Stimulated activated naive CD8-positive, alpha-beta T cell treated with anti-CD3 and anti-CD28 coated beads, Interleukin-15, amount 100 ng/mL, for 72 hours (primary cell): ENCODE data around the gene JAK1.

ENCODE experiments used
- ATAC-seq: fragments of 150-1000 bp; cut with Tn5 transposase; 2 replicates; pipeline ENCODE4 v1.10.0; 2021; ENCODE audit warnings: mild to moderate bottlenecking, moderate library complexity
- DNase-seq, 2 donors: peaks; one replicate each; pipeline ENCODE4 v3.0.0; 2021 to 2022
- H3K27ac Mint-ChIP-seq, 2 donors: one replicate each; pipeline ENCODE4 v1.8.0; 2022; ENCODE audit warnings: mild to moderate bottlenecking in 2 of 2, mixed read lengths in 2 of 2, moderate library complexity in 2 of 2
- H3K27me3 Mint-ChIP-seq: one replicate; pipeline ENCODE4 v1.8.0; 2022; ENCODE audit warnings: mixed read lengths
- H3K4me1 Mint-ChIP-seq: one replicate; pipeline ENCODE4 v1.8.0; 2022; ENCODE audit warnings: mild to moderate bottlenecking, mixed read lengths
- H3K4me3 Mint-ChIP-seq, 2 donors: one replicate each; pipeline ENCODE4 v1.8.0; 2022; ENCODE audit warnings: mild to moderate bottlenecking in 2 of 2, mixed read lengths in 2 of 2, moderate library complexity in 1 of 2
- H3K9me3 Mint-ChIP-seq, 2 donors: one replicate each; pipeline ENCODE4 v1.8.0; 2022; ENCODE audit warnings: mixed read lengths in 2 of 2

The JAK1 gene

DNA sequence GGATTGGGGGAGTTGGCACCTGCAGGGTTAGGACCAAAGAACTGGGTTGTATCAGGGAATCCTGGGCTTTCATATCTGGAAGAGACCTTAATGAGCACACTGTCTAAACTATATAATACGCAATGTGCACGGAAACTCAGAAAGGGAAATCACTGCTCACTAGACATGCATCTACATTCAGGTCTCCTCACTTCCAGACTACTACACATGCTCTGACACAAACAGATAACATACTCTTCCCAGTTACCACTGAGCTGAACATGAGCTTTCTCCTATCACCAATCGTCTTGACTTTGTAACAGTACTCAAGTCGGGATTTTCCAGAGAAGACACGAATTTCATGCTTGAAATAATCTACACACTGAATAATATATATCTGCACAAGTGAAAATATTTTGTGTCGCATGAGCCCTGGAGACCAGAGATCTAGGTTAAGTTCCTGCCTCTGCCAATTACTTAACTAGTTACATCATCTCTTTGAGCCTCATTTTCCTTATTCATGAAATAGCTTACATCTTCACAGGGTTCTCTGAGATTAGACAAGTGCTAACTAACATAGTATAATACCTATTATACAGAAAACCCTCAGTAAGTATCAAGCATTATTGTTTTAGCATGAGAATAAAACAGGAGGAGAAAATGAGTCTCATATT, 101.1 kb downstream of the JAK1 start:
- H3K4me3 Mint-ChIP-seq, result peak overlapping the region in 1 of 2 donors; percentile 56
- no peaks in the 10 kb centered on the region for H3K9me3 Mint-ChIP-seq
- peak overlapping the region; percentile 19 to 55 for H3K27ac Mint-ChIP-seq
- no peaks in the 10 kb centered on the region for H3K27me3 Mint-ChIP-seq
- ATAC-seq (no peak), DNase-seq (no peak)
- peaks cover 32% of the 10 kb centered on the region for H3K4me1 Mint-ChIP-seq

DNA sequence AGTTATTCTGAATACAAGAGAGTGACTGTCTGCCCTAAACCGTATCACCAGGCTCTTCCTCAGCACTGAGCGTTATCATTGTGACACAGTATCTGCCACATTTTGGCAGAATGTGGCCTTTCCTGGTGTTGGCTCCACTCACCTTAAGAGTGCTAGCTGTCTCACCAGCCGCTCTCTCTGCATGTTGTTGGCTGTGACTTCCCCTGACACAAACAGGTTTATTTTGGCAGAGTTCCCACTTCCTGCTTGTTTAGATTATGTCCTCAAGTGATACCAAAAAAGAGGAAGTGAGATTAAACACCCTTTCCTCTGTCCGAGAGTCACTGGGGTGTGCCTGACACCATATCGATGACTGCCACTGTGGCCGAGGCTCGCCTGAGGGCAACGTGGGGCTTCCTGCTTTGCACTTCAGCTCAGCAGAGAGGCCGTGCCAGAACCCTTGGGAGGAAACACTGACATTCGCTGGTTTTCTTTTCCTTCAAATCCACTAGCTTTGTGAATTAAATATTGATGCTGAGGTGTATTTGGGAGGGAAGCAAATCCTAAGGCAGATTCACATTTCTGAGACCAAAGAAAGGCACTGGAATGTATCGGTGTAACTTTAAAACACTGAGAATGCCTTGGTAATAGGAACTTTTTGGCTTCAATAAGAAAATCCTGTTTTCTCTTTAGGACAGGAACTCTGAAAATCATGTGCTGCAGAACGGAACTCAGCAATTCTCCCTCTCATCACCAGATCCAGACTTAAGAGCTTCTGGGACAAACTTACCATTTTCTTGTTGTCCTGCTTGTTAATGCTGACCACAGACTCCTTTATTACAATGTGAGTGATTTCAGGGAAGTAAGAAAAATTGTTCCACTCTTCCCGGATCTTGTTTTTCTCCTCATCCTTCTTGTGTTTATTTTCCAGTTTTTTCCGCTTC, 102.1 kb downstream of the JAK1 start:
- DNase-seq (peak in 1 of 2 donors; percentile 53), ATAC-seq (peak; percentile 92)
- peaks cover 32% of the 10 kb centered on the region for H3K4me1 Mint-ChIP-seq
- no peaks in the 10 kb centered on the region for H3K27me3 Mint-ChIP-seq
- H3K9me3 Mint-ChIP-seq, result no peaks in the 10 kb centered on the region
- H3K4me3 Mint-ChIP-seq, result no peak overlapping the region
- H3K27ac Mint-ChIP-seq, result peak overlapping the region; percentile 23 to 72

DNA sequence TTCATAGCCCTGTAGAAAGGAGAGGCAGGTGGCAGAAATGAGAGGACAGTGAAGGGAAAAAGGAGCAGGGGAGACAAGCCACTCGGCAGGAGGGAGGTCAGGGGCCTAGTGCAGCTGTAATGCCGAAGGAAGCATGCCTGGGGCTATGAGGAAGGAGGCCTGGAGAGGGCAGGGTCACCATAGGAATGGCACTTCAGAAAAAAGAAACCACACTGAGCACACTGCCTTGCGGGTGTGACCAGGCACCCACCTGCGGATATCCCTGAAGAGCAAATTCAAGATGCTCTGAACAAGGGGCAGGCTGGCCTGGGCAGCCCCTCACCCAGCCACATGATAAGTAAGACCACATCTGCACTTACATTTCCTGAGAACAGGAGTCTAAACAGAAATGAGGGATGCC, 104.7 kb downstream of the JAK1 start:
- Mint-ChIP-seq H3K9me3 (no peaks in the 10 kb centered on the region), H3K4me3 (no peak overlapping the region), H3K4me1 (peaks cover 32% of the 10 kb centered on the region), H3K27me3 (no peaks in the 10 kb centered on the region), H3K27ac (peak overlapping the region in 1 of 2 donors; percentile 57)
- ATAC-seq (no peak), DNase-seq (no peak)

GRCh38 chr1:64857347-64857746, 109.0 kb downstream of the JAK1 start:
- Mint-ChIP-seq H3K27me3 (no peaks in the 10 kb centered on the region), H3K4me1 (peaks cover 20% of the 10 kb centered on the region), H3K9me3 (no peaks in the 10 kb centered on the region), H3K27ac (no peak overlapping the region), H3K4me3 (no peak overlapping the region)
- ATAC-seq, result no peak
- DNase-seq, result no peak

DNA sequence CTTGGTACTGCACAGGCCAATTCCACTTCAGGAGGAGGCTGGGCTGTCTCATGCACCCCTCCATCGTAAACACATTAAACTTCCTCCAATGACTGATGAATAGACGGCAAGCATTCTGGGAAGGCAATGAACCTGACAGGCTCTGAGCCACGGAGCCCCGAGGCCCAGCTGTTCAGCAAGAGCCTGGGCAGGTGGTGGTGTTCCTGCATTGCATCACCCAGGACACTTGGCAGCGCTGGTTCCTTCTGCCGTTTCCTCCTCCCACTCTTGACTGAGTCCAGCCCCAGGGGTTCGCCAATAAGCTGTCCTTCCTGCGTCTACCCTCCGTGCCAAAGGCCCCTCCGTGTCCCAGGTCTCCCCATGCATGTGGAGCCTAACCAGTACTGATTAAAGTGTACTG, 109.8 kb downstream of the JAK1 start:
- Mint-ChIP-seq H3K9me3 (no peaks in the 10 kb centered on the region), H3K4me3 (no peak overlapping the region), H3K27ac (peak overlapping the region; percentile 77 to 96), H3K27me3 (no peaks in the 10 kb centered on the region), H3K4me1 (peaks cover 19% of the 10 kb centered on the region)
- no peak for ATAC-seq
- DNase-seq, result no peak

DNA sequence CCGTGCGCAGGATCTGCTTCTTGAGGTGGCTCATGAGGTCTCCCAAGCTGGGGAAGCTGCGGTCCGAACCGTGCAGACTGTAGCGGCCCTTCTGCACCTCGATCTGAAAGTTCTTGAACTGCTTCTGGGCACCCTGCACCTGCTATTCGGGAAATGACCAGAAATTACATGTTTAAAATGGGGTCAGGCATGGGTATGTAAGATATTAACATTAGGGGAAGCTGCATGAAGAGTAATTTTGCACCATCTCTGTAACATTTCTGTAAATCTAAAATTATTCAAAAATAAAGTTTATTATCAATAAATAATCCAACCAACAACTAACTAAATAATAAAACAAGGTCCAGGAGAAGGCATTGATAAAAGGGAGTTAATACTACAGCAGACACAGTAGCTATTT, 110.8 kb downstream of the JAK1 start:
- H3K27ac Mint-ChIP-seq, result no peak overlapping the region
- no peaks in the 10 kb centered on the region for H3K9me3 Mint-ChIP-seq
- H3K4me1 Mint-ChIP-seq, result peaks cover 10% of the 10 kb centered on the region
- no peak overlapping the region for H3K4me3 Mint-ChIP-seq
- ATAC-seq, result no peak
- DNase-seq, result no peak
- no peaks in the 10 kb centered on the region for H3K27me3 Mint-ChIP-seq

- H3K4me1 Mint-ChIP-seq, result peaks cover 14% of the 10 kb centered on the region
- H3K27ac Mint-ChIP-seq, result peak overlapping the region in 1 of 2 donors; percentile 90
- H3K9me3 Mint-ChIP-seq, result no peaks in the 10 kb centered on the region
- no peak for ATAC-seq
- H3K4me3 Mint-ChIP-seq, result no peak overlapping the region
- DNase-seq, result no peak
- no peaks in the 10 kb centered on the region for H3K27me3 Mint-ChIP-seq
These were observed 111.7 kb downstream of the JAK1 start for GRCh38 chr1:64854674-64855073.

- H3K4me1 Mint-ChIP-seq, result peaks cover 14% of the 10 kb centered on the region
- DNase-seq (no peak), ATAC-seq (no peak)
- H3K9me3 Mint-ChIP-seq, result no peaks in the 10 kb centered on the region
- no peak overlapping the region for H3K27ac Mint-ChIP-seq
- H3K27me3 Mint-ChIP-seq, result no peaks in the 10 kb centered on the region
- no peak overlapping the region for H3K4me3 Mint-ChIP-seq
These were observed 114.7 kb downstream of the JAK1 start for GRCh38 chr1:64851664-64852063.

- ATAC-seq (no peak), DNase-seq (no peak)
- no peaks in the 10 kb centered on the region for H3K9me3 Mint-ChIP-seq
- H3K27me3 Mint-ChIP-seq, result no peaks in the 10 kb centered on the region
- peak overlapping the region in 1 of 2 donors; percentile 53 for H3K4me3 Mint-ChIP-seq
- H3K27ac Mint-ChIP-seq, result peak overlapping the region in 1 of 2 donors; percentile 42
- H3K4me1 Mint-ChIP-seq, result peaks cover 14% of the 10 kb centered on the region
These were observed 115.5 kb downstream of the JAK1 start for GRCh38 chr1:64850846-64851245.

DNA sequence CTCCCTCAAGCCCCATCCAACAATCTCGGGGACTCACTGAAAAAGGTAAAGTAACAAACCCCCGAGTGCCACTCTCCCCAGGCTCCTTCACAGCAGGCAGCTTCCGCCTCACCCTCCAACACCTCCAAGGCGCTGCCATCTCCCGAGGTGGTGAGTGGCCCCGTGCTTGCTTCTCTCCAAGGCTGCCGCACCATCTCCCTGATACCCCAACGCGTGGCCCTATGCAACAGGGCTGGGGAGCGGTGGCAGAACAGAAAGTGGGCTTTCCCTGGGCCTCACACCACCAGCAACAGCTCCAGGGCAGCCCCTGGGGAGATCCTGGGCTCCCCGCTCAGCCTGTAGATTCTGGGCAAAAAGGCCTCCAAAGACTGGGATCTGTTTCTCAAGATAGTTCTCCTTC, 116.4 kb downstream of the JAK1 start:
- peak overlapping the region in 1 of 2 donors; percentile 78 for H3K27ac Mint-ChIP-seq
- no peaks in the 10 kb centered on the region for H3K27me3 Mint-ChIP-seq
- DNase-seq (no peak), ATAC-seq (peak; percentile 32)
- peaks cover 14% of the 10 kb centered on the region for H3K4me1 Mint-ChIP-seq
- no peaks in the 10 kb centered on the region for H3K9me3 Mint-ChIP-seq
- H3K4me3 Mint-ChIP-seq, result no peak overlapping the region

GRCh38 chr1:64848803-64849202, 117.5 kb downstream of the JAK1 start:
- H3K27ac Mint-ChIP-seq, result peak overlapping the region in 1 of 2 donors; percentile 32
- no peaks in the 10 kb centered on the region for H3K9me3 Mint-ChIP-seq
- ATAC-seq (no peak), DNase-seq (no peak)
- H3K4me3 Mint-ChIP-seq, result no peak overlapping the region
- peaks cover 10% of the 10 kb centered on the region for H3K4me1 Mint-ChIP-seq
- no peaks in the 10 kb centered on the region for H3K27me3 Mint-ChIP-seq

- H3K4me3 Mint-ChIP-seq, result no peak overlapping the region
- ATAC-seq (no peak), DNase-seq (no peak)
- H3K9me3 Mint-ChIP-seq, result no peaks in the 10 kb centered on the region
- H3K4me1 Mint-ChIP-seq, result peaks cover 10% of the 10 kb centered on the region
- peak overlapping the region in 1 of 2 donors; percentile 59 for H3K27ac Mint-ChIP-seq
- H3K27me3 Mint-ChIP-seq, result no peaks in the 10 kb centered on the region
These were observed 118.2 kb downstream of the JAK1 start for GRCh38 chr1:64848136-64848535.

GRCh38 chr1:64847666-64848065, 118.7 kb downstream of the JAK1 start:
- H3K27me3 Mint-ChIP-seq, result no peaks in the 10 kb centered on the region
- H3K4me3 Mint-ChIP-seq, result no peak overlapping the region
- H3K9me3 Mint-ChIP-seq, result no peaks in the 10 kb centered on the region
- peaks cover 10% of the 10 kb centered on the region for H3K4me1 Mint-ChIP-seq
- ATAC-seq (no peak), DNase-seq (no peak)
- peak overlapping the region in 1 of 2 donors; percentile 80 for H3K27ac Mint-ChIP-seq

DNA sequence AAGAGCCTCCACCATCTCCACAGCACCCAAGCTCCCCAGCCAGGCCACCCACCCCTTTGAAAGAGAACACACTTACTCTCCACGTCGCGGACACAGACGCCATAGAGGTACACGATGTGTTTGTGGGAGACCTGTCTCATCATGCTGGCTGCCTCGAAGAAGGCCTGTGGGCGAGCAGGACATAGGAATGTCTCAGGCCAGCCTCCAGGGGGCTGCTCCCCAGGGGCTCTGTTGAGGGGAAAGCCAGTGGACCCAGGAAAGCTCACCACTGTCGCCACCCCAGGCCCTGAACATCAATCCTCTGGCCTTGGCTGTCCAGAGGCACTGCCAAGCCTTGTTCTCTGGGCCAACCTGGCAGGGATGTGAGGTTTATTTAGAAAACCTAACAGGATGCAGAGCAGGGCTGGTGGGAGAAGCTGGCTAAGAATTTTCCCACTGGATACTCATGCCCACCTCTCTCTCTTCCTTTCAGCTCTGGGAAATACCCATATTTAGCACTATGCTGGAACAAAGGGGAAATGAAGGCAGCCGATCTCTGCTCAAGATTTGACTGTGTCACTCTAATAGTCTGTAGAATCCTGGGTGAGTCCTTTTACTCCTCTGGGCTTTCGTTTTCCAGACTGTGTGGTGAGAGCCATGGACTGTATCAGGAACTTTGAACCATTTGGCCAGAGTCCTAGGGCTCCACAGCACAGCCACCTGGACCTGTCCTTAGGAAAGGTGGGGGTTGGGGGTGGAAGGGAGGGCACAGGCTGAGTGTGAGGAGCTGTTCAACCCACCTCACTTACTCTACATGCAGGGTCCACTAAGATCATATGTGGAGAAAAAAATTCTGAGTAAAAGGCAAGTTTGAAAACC, 119.5 kb downstream of the JAK1 start:
- DNase-seq (no peak), ATAC-seq (no peak)
- Mint-ChIP-seq H3K4me1 (peaks cover 5% of the 10 kb centered on the region), H3K27ac (peak overlapping the region; percentile 25 to 90), H3K27me3 (no peaks in the 10 kb centered on the region), H3K9me3 (no peaks in the 10 kb centered on the region), H3K4me3 (no peak overlapping the region)

- ATAC-seq, result no peak
- DNase-seq, result no peak
- no peaks in the 10 kb centered on the region for H3K9me3 Mint-ChIP-seq
These were observed 120.4 kb downstream of the JAK1 start for GRCh38 chr1:64845831-64846425.

More at GRCh38 chr1:64845831-64846425, 120.4 kb downstream of the JAK1 start:
- peak overlapping the region; percentile 9 to 46 for H3K27ac Mint-ChIP-seq
- no peak overlapping the region for H3K4me3 Mint-ChIP-seq
- H3K4me1 Mint-ChIP-seq, result peaks cover 5% of the 10 kb centered on the region
- no peaks in the 10 kb centered on the region for H3K27me3 Mint-ChIP-seq
